ENCODE data around the gene DCUN1D4. TPM values are rescaled to one million over a fixed set of nuclear protein-coding genes. Genes with fewer than 3 reads are reported as not detected.
"Not testable (repeated sequence)": the region's sequence is repeated elsewhere in the genome, so short reads cannot be mapped to it uniquely, and the experiment has no call there.

The DCUN1D4 gene
- total RNA-seq, 2 experiments from 2014 or later = 25.7 to 34.1 TPM

GRCh38 chr4:51925307-51925706 lies 82.4 kb downstream of the DCUN1D4 start:
- Mint-ChIP-seq H3K27ac (no peak overlapping the region), H3K4me3 (no peak overlapping the region), H3K4me1 (no peaks in the 10 kb centered on the region), H3K36me3 (ENCODE audit: low read depth) (no peaks in the 10 kb centered on the region), H3K9me3 (no peaks in the 10 kb centered on the region), H3K27me3 (no peaks in the 10 kb centered on the region)
- ChIA-PET CTCF (no interaction called here), POLR2A (no interaction called here)
- DNase-seq = no peak

GRCh38 chr4:51930557-51930956 lies 87.6 kb downstream of the DCUN1D4 start:
- DNase-seq = no peak
- POLR2A ChIA-PET = no interaction called here
- no peaks in the 10 kb centered on the region for H3K4me1 Mint-ChIP-seq
- no peaks in the 10 kb centered on the region for H3K9me3 Mint-ChIP-seq
- no peak overlapping the region for H3K4me3 Mint-ChIP-seq
- H3K27ac Mint-ChIP-seq = no peak overlapping the region
- H3K27me3 Mint-ChIP-seq = no peaks in the 10 kb centered on the region
- CTCF ChIA-PET = no interaction called here
- H3K36me3 Mint-ChIP-seq (ENCODE audit: low read depth) = no peaks in the 10 kb centered on the region

GRCh38 chr4:51931461-51931860 lies 88.5 kb downstream of the DCUN1D4 start:
- no peaks in the 10 kb centered on the region for H3K9me3 Mint-ChIP-seq

DNA sequence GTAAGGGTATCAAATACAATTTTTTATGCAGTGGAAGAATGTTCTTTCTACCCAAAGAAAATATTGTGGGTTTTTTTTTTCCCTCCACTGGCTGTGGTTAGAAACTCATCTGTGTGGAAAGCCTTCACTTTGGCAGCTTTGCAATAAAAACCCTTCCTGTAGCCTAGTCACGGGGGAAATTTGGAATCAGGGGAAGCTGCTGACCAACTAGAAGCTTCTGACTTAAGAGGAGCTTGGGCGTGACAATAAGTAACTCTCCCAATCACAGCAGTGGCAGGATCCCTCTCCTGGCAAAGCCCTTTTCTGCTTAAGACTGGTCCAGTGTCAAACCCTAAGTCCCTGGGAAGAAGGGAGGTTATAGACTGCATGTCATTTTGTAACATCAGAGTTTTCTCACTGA lies 89.3 kb downstream of the DCUN1D4 start:
- H3K4me3 Mint-ChIP-seq = no peak overlapping the region
- POLR2A ChIA-PET = no interaction called here
- CTCF ChIA-PET = no interaction called here
- H3K9me3 Mint-ChIP-seq = no peaks in the 10 kb centered on the region
- H3K36me3 Mint-ChIP-seq (ENCODE audit: low read depth) = no peaks in the 10 kb centered on the region
- DNase-seq = no peak
- no peaks in the 10 kb centered on the region for H3K27me3 Mint-ChIP-seq
- H3K4me1 Mint-ChIP-seq = no peaks in the 10 kb centered on the region
- no peak overlapping the region for H3K27ac Mint-ChIP-seq

More at GRCh38 chr4:51931461-51931860, 88.5 kb downstream of the DCUN1D4 start:
- H3K4me1 Mint-ChIP-seq = no peaks in the 10 kb centered on the region
- no peak overlapping the region for H3K4me3 Mint-ChIP-seq
- POLR2A ChIA-PET = no interaction called here
- H3K36me3 Mint-ChIP-seq (ENCODE audit: low read depth) = no peaks in the 10 kb centered on the region
- CTCF ChIA-PET = no interaction called here
- no peak overlapping the region for H3K27ac Mint-ChIP-seq
- DNase-seq = no peak
- no peaks in the 10 kb centered on the region for H3K27me3 Mint-ChIP-seq

DNA sequence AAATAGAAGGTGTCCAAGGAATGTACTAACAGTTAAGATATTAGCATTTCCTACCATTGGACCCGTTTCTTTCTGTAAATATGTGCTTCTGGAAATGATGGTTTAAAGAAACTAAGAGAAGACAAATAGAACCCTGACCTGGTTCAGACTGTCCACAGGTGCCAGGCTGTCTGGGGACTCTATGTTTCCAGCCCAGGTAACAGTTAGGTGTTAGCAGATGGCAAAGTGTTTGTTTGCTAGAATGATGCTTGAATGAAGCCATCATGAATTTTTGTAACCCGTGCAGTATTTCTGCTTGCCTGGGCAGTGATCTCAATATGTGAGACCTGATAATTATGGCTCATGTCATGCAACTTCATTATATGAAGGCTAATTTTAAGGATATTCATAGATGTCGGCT lies 89.7 kb downstream of the DCUN1D4 start:
- H3K9me3 Mint-ChIP-seq = no peaks in the 10 kb centered on the region
- H3K27ac Mint-ChIP-seq = no peak overlapping the region
- no peaks in the 10 kb centered on the region for H3K27me3 Mint-ChIP-seq
- no peaks in the 10 kb centered on the region for H3K4me1 Mint-ChIP-seq
- ChIA-PET POLR2A (no interaction called here), CTCF (no interaction called here)
- no peak for DNase-seq
- no peaks in the 10 kb centered on the region for H3K36me3 Mint-ChIP-seq (ENCODE audit: low read depth)
- H3K4me3 Mint-ChIP-seq = no peak overlapping the region

- POLR2A ChIA-PET; H3K9me3 Mint-ChIP-seq; H3K4me3 Mint-ChIP-seq; H3K27ac Mint-ChIP-seq; H3K4me1 Mint-ChIP-seq; H3K36me3 Mint-ChIP-seq (ENCODE audit: low read depth); H3K27me3 Mint-ChIP-seq; DNase-seq; CTCF ChIA-PET: not testable (repeated sequence)
Observed at GRCh38 chr4:51940460-51940859, 97.5 kb downstream of the DCUN1D4 start.

DNA sequence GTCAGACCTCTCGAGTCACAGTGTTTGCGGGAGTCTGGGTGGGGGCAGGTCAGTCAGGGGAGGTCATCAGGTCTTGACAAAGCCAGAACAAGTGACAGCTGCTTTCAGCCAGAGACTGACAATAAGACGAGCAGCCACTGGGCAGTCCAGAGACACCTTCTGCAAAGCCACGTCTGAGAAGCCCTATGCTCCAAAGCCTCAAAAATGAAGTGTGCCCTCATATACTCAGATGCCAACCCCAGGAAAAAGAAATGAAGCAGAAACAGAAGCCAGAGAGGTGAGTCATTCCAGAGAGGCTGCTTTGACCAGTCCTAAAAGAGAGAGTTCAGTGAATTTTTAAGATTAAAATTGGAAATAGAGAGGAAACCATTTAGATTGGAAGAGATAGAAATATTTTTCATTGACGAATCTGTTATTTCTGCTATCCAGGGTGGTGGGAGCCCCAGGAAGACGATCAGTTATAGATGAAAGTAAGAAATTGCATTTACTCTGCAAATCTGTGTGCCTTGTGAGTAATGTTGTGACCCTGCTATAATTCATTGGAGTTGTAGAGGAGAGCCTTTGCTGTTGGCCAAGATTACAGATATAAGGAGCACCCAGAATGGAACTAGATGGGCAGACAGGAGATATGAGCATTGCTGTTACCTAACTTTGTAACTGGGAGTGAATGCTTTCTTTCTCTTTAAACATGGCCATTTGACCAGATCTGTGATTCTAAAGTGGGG lies 99.3 kb downstream of the DCUN1D4 start:
- no peak overlapping the region for H3K27ac Mint-ChIP-seq
- H3K4me3 Mint-ChIP-seq = no peak overlapping the region
- CTCF ChIA-PET = no interaction called here
- POLR2A ChIA-PET = no interaction called here
- DNase-seq = no peak
- no peaks in the 10 kb centered on the region for H3K36me3 Mint-ChIP-seq (ENCODE audit: low read depth)
- H3K27me3 Mint-ChIP-seq = no peaks in the 10 kb centered on the region
- H3K4me1 Mint-ChIP-seq = no peaks in the 10 kb centered on the region
- peaks cover 2% of the 10 kb centered on the region for H3K9me3 Mint-ChIP-seq

GRCh38 chr4:51942833-51943215 lies 99.9 kb downstream of the DCUN1D4 start:
- Mint-ChIP-seq H3K27ac (no peak overlapping the region), H3K4me3 (no peak overlapping the region), H3K36me3 (ENCODE audit: low read depth) (no peaks in the 10 kb centered on the region), H3K4me1 (no peaks in the 10 kb centered on the region), H3K27me3 (no peaks in the 10 kb centered on the region), H3K9me3 (peaks cover 2% of the 10 kb centered on the region)
- CTCF ChIA-PET = no interaction called here
- DNase-seq = no peak
- POLR2A ChIA-PET = no interaction called here

GRCh38 chr4:51943221-51943620 lies 100.3 kb downstream of the DCUN1D4 start:
- H3K4me3 Mint-ChIP-seq = no peak overlapping the region
- H3K4me1 Mint-ChIP-seq = no peaks in the 10 kb centered on the region
- POLR2A ChIA-PET = no interaction called here
- CTCF ChIA-PET = no interaction called here
- H3K9me3 Mint-ChIP-seq = peaks cover 2% of the 10 kb centered on the region
- H3K27me3 Mint-ChIP-seq = no peaks in the 10 kb centered on the region
- H3K36me3 Mint-ChIP-seq (ENCODE audit: low read depth) = no peaks in the 10 kb centered on the region
- H3K27ac Mint-ChIP-seq = no peak overlapping the region
- no peak for DNase-seq

DNA sequence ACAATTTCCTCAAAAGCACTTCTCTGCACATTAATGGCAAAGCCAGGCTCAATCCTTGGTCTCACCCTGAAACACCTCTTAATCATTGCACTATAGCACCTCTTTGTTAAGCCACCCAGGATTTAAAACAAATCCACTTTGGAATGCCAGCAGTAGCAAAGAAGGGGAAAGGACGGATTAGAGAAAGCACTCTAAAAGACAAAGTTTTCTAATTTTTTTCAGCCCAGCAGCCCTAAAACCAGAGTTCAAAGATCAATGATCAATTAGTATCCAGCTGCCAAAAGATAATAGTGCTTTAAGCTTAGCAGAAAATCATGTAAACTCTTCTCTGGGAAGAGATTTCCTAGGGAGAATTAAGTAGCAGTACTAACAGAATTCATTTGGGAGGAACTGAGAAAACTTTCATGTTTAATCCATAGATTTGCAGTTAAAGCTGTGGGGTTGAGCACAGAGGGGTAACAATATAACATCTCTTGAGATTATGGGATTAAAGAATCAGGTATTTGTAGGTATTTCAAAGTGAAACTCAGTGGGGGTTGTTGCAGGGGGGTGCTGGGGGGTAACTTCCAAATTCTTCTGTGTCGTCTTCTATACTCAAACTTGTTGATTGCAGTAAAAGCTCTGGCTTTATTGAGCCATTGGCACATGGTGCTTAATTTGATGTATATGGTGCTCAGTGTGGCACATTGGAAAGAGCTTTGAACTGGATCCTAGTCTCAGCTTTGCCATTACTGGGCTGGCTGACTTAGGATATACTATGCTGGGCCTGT lies 115.4 kb downstream of the DCUN1D4 start:
- no peaks in the 10 kb centered on the region for H3K27me3 Mint-ChIP-seq
- ChIA-PET CTCF (interaction anchor here (0.6 kb wide), 1 partner anchor 1243 kb away, joined by 4 read pairs; no protein-coding TSS in a partner anchor), POLR2A (no interaction called here)
- no peak overlapping the region for H3K4me3 Mint-ChIP-seq
- peaks cover 3% of the 10 kb centered on the region for H3K9me3 Mint-ChIP-seq
- H3K27ac Mint-ChIP-seq = no peak overlapping the region
- H3K4me1 Mint-ChIP-seq = no peaks in the 10 kb centered on the region
- DNase-seq = no peak
- no peaks in the 10 kb centered on the region for H3K36me3 Mint-ChIP-seq (ENCODE audit: low read depth)

DNA sequence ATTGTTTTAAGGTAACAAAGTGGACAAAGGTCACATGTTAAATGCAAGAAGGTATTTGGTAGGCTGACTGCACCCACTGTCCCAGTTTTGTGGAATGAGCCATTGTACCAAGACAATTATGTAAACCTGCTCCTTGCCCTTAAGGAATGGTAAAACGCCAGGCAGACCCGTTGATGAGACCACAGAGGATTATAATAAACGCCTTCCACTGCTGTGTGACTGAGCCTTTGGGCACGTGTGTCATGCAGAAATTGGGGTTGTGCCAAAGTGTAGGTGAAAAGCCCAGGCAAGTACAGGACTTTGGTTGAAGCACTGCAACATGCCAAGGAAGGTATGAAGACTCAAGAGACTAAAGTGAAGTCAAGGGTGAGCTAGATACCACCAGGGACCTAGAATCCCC lies 117.5 kb downstream of the DCUN1D4 start:
- Mint-ChIP-seq H3K4me1 (no peaks in the 10 kb centered on the region), H3K36me3 (ENCODE audit: low read depth) (no peaks in the 10 kb centered on the region), H3K27me3 (no peaks in the 10 kb centered on the region), H3K4me3 (no peak overlapping the region), H3K27ac (no peak overlapping the region), H3K9me3 (peaks cover 3% of the 10 kb centered on the region)
- ChIA-PET CTCF (no interaction called here), POLR2A (no interaction called here)
- DNase-seq = no peak

GRCh38 chr4:51963841-51964517 lies 121.0 kb downstream of the DCUN1D4 start:
- CTCF ChIA-PET = no interaction called here
- Mint-ChIP-seq H3K36me3 (ENCODE audit: low read depth) (no peaks in the 10 kb centered on the region), H3K4me3 (no peak overlapping the region), H3K27ac (no peak overlapping the region), H3K4me1 (no peaks in the 10 kb centered on the region), H3K9me3 (no peaks in the 10 kb centered on the region), H3K27me3 (peaks cover 2% of the 10 kb centered on the region)
- no peak for DNase-seq
- POLR2A ChIA-PET = no interaction called here

DNA sequence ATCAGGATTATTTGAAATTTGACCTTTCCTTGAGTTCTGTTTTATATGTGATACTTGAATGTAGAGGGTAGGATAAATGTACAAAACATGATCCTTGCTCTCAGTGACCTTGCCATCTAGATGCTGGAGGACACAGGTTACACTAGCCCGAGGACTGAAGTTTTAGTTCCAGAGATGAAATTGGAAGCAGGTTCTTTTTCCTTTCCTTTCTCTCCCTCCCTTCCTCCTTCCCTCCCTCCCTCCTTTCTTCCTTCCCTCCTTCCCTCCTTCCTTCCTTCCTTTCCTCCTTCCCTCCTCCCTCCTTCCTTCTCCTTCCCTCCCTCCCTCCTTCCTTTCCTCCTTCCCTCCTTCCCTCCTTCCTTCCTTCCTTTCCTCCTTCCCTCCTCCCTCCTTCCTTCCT lies 122.9 kb downstream of the DCUN1D4 start:
- Mint-ChIP-seq H3K9me3 (no peaks in the 10 kb centered on the region), H3K36me3 (ENCODE audit: low read depth) (no peaks in the 10 kb centered on the region), H3K27ac (no peak overlapping the region), H3K4me1 (no peaks in the 10 kb centered on the region), H3K27me3 (peaks cover 2% of the 10 kb centered on the region), H3K4me3 (no peak overlapping the region)
- CTCF ChIA-PET = no interaction called here
- DNase-seq = no peak
- POLR2A ChIA-PET = no interaction called here

Data from activated CD4-positive, alpha-beta T cell treated with anti-CD3 and anti-CD28 coated beads, Interleukin-2, amount 10 ng/mL, durations not matched to agents 7 days and 5 days (primary cell).